ENCODE results near the gene CDS1. TPM values are rescaled to one million over a fixed set of nuclear protein-coding genes. Genes with fewer than 3 reads are reported as not detected.

The CDS1 gene
- total RNA-seq, 4 donors from 2014 or later = 18.9 to 32.9 (median 26.9) TPM

DNA sequence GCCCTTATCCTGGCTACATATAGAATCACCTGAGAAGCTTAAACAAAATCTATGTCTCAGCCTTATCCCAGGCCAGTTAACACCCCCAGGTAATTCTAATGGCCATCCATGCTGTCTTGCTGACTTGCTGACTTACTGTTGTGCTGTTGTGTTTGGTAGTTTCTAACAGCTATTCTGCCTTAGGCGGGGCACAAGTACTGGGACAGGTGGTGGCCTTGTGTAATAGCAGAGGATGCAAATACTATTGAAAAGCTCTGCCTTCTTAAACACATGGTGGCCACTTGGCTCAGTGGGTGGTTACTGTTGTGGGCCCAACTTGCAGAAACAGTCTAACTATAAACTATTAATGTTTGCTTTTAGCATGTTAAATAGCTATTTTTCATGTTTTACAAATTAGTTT is 56.2 kb downstream of the CDS1 start:
- Histone ChIP-seq H3K27ac (no peak overlapping the region), H3K9me3 (no peaks in the 10 kb centered on the region), H3K36me3 (peaks cover 0 to 56% (median 0%) of the 10 kb centered on the region in 3 donors), H3K4me3 (no peak overlapping the region), H3K27me3 (no peaks in the 10 kb centered on the region), H3K4me1 (peaks cover 0 to 3% (median 0%) of the 10 kb centered on the region in 3 donors)
- intact Hi-C loops (cut with DNase I) = no loop called here
- DNase-seq = no peak
- TF ChIP-seq, protein P1, sequence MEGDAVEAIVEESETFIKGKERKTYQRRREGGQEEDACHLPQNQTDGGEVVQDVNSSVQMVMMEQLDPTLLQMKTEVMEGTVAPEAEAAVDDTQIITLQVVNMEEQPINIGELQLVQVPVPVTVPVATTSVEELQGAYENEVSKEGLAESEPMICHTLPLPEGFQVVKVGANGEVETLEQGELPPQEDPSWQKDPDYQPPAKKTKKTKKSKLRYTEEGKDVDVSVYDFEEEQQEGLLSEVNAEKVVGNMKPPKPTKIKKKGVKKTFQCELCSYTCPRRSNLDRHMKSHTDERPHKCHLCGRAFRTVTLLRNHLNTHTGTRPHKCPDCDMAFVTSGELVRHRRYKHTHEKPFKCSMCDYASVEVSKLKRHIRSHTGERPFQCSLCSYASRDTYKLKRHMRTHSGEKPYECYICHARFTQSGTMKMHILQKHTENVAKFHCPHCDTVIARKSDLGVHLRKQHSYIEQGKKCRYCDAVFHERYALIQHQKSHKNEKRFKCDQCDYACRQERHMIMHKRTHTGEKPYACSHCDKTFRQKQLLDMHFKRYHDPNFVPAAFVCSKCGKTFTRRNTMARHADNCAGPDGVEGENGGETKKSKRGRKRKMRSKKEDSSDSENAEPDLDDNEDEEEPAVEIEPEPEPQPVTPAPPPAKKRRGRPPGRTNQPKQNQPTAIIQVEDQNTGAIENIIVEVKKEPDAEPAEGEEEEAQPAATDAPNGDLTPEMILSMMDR (IDR thresholded peaks at IDR 0.05) = no peak
- 71 to 88% methylated on average over 1 of the region's 1 CpG for WGBS, 2 donors

DNA sequence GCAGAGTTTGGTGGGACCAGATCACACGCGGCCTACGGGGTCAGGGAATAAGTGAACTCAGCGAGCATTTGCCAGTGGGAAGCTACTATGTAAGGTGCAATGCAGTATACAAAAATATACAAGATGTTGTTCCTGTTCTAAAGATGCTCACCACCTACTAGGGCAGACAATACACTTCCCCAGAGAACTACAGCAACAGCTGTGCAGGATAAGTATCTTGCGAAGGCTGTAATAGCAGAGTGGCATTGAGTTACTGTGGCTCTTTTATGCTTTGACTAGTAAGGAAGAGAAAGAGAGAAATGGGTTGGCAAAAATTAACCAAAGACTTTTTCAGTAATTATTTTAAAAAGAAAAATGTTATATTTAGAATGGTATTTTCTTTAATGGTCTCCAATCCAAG is 61.2 kb downstream of the CDS1 start:
- intact Hi-C loops (cut with DNase I) = no loop called here
- WGBS, 2 donors = 87 to 92% methylated on average over 5 of the region's 5 CpGs
- H3K4me1 ChIP-seq = peaks cover 0 to 3% (median 0%) of the 10 kb centered on the region in 3 donors

DNA sequence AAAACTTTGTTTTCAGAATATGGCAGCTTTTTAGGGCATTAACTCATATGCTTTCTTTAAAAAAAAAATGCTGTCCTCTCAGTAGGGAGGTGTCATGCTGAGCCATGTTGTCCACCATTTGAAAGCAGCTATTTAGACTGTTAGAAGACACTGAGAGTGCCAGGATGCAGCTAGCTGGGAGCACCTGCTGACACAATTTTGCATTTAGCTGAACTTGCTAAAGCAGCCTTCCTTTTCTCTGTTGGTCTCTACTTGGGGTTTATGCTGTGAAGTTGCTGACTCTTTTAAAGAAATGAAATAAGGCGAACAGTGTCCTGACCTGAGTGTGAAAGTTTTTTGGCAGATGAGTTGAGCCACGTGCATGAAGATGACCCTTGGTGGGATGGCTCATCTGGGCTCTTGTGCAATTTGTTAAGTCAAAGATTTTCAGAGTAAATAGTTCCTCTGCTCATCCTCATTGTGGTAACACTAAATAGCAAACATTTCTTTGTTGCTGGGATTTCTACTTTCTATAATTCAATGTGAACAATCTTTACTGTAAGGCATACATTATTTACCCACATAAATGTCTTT is 64.5 kb downstream of the CDS1 start:
- H3K4me1 ChIP-seq = peaks cover 0 to 4% (median 0%) of the 10 kb centered on the region in 3 donors
- TF ChIP-seq, protein P1 (IDR thresholded peaks at IDR 0.05) = no peak
- no peak for TF ChIP-seq POLR2A (IDR thresholded peaks at IDR 0.05)
- no peak for DNase-seq
- 57 to 68% methylated on average over 2 of the region's 2 CpGs for WGBS, 2 donors
- H3K27me3 ChIP-seq = no peaks in the 10 kb centered on the region
- no peaks in the 10 kb centered on the region for H3K9me3 ChIP-seq
- no peak overlapping the region for H3K4me3 ChIP-seq
- no peak overlapping the region for H3K27ac ChIP-seq
- peaks cover 0 to 84% (median 3%) of the 10 kb centered on the region in 3 donors for H3K36me3 ChIP-seq
- intact Hi-C loops (cut with DNase I) = no loop called here

More for the DNA sequence above, 61.2 kb downstream of the CDS1 start:
- Histone ChIP-seq H3K27ac (no peak overlapping the region), H3K27me3 (no peaks in the 10 kb centered on the region), H3K36me3 (peaks cover 0 to 73% (median 0%) of the 10 kb centered on the region in 3 donors), H3K4me3 (no peak overlapping the region), H3K9me3 (no peaks in the 10 kb centered on the region)
- no peak for DNase-seq
- no peak for TF ChIP-seq POLR2A (IDR thresholded peaks at IDR 0.05)
- TF ChIP-seq, protein P1 (IDR thresholded peaks at IDR 0.05) = no peak

DNA sequence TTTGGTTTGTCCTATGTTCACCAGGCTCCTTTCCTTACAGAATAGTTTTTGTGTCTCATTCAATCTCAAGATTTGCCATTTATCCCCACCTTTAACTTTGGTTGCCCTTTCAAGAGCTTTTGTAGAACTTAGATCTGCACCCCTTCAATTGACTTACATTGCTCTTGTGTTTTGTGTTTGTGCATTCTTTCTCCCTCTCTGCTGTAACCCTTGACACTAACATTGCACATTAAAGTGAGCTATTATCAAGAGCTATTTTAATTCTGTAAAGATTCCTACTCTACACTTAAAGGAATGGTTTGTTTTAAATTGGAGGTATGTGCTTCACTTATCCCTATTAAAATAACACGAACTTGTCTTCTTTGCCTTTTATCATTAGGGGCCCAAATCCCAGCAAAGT is 65.3 kb downstream of the CDS1 start:
- peaks cover 0 to 77% (median 3%) of the 10 kb centered on the region in 3 donors for H3K36me3 ChIP-seq
- H3K4me1 ChIP-seq = peaks cover 0 to 4% (median 0%) of the 10 kb centered on the region in 3 donors
- TF ChIP-seq, protein P1 (IDR thresholded peaks at IDR 0.05) = no peak
- TF ChIP-seq POLR2A (IDR thresholded peaks at IDR 0.05) = no peak
- no peaks in the 10 kb centered on the region for H3K27me3 ChIP-seq
- no peak for DNase-seq
- H3K9me3 ChIP-seq = no peaks in the 10 kb centered on the region
- WGBS, 2 donors = 62 to 67% methylated on average over 1 of the region's 1 CpG
- intact Hi-C loops (cut with DNase I) = no loop called here
- no peak overlapping the region for H3K4me3 ChIP-seq
- H3K27ac ChIP-seq = no peak overlapping the region

DNA sequence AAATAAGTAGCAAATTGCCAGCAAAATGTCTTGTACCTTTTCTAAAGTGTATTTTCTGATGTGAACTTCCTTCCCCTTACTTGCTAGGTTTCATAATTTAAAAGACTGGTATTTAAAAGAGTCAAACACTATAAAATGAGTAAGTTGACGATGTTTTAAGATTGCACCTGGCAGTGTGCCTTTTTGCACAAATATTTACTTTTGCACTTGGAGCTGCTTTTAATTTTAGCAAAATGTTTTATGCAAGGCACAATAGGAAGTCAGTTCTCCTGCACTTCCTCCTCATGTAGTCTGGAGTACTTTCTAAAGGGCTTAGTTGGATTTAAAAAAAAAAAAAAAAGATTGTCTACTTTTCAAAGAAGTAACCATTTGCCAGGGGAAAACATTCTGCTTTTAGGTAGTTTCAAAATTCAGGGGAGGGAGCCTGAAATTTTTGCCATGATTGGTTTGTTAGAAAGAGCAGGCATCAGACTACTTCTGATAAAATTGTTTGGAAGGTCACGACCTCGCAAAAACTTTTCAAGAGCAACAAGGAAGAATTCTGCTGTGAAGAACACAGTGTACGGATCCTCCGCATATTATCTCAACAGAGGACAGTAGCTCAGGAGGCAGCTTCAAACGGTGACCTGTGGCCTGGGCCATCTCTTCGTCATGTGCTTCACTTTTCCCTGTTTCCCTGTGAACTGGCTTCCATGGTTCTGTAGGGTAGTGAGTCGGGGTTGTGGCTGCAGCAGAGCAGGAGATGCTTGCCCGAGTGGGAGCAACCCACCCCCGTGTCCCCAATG is 66.1 kb downstream of the CDS1 start:
- Histone ChIP-seq H3K4me1 (peaks cover 0 to 4% (median 0%) of the 10 kb centered on the region in 3 donors), H3K27ac (no peak overlapping the region), H3K36me3 (peaks cover 0 to 69% (median 3%) of the 10 kb centered on the region in 3 donors), H3K9me3 (no peaks in the 10 kb centered on the region), H3K4me3 (no peak overlapping the region), H3K27me3 (no peaks in the 10 kb centered on the region)
- intact Hi-C loops (cut with DNase I) = no loop called here
- 79 to 87% methylated on average over 8 to 9 of the region's 10 CpGs for WGBS, 2 donors
- TF ChIP-seq POLR2A (IDR thresholded peaks at IDR 0.05) = no peak
- TF ChIP-seq, protein P1 (IDR thresholded peaks at IDR 0.05) = no peak
- DNase-seq = no peak
